AG08396 (cell line): ENCODE results near the gene CEP83.
A peak's percentile ranks its signal among the peaks of the same experiment; 100 is the strongest.

Source experiments
- DNase-seq: peaks from one replicate; pipeline ENCODE4 v3.0.0; 2012; ENCODE audit warnings: low spot score, mixed read lengths

CEP83 gene

DNA sequence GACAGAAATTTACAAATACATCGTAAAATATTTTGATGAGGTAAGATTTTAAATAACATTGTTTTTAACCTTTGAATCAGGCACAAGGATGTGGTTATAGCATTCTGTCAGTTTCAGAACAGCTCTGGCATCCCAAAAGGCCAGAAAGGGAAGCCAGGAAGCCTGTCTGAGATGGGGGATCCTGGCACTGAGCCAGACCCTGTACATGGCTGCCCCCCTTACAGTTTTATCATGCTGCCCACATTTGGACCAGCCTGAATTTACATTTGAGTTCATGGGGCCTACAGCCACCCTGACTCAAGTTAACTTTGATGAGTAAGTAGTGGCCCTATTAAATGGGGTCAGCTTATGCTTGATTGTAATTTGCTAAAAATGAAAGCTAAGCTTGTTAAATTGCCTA lies 155.7 kb downstream of the CEP83 start:
- DNase-seq: no peak

DNA sequence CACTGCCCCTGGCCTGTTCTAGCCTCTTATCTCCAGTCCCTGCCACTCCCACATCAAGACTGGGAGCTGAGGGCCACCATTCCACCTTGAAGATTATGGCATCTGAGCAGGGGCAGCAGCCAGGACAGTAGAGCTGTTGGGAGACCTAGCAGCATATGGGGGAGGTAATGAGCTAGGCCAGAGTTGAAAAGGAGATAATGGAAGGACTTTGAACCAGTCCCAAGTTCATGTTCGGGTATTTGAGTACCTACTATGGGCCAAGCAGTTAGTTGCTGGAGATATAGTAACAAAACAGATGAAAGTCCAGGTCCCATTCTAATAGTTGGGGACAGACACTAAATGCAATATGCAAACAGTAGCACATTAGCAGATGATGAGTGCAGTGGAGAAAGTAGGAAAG lies 159.8 kb downstream of the CEP83 start:
- no peak for DNase-seq

DNA sequence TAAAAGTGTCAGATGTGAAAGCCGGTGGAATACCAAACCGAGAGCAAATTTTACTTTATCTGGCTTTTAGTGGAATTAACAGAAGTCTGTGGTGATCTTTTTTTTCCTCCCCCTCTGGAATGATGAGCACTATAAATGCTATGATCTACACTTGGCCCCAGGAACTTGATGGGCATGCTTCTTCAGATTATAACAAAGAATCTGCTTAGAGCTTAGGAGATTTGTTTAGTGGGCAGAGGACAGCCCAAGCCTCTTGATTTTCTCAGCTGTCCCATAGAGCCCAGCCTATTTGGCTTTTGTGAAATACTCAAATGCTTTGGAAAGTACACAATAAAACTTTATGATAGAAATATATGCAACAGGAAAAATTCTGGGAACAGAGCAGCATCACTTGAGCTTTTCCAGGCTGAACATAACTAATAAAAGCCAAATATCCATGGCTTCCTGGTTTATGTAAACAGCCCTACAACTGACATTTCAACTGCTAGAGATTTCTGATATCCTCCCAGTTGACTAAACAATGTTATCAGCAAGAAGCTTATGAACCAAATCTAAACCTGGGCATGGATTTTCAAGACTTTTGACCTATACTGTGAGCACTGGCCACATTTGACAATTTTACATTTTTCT lies 161.7 kb downstream of the CEP83 start:
- DNase-seq: no peak

DNA sequence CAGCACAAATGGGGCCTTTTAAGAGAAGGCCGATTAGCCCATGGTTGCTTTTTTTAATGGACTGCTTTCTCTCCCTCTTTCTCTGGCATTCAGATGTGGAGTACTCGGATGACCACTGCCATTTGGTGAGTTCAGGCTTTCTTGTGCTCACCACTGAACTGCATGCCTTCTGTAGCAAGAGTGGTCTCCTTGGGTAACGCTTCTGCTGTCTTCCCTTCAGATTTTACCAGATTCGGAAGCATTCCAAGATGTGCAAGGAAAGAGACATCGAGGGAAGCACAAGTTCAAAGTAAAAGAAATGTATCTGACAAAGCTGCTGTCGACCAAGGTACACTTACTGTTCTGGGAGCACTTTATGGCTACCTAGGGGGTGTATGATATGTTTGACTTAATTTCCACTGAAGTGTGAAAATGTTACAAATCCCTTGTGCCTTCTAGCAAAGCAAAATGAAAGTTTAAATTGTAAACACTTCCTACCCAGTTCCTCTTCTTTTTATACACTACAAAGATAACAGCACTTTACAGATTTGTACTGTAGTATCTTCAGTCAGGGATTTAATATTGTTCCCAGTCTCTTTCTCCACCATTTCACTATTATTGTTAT lies 162.5 kb downstream of the CEP83 start:
- DNase-seq: no peak

DNA sequence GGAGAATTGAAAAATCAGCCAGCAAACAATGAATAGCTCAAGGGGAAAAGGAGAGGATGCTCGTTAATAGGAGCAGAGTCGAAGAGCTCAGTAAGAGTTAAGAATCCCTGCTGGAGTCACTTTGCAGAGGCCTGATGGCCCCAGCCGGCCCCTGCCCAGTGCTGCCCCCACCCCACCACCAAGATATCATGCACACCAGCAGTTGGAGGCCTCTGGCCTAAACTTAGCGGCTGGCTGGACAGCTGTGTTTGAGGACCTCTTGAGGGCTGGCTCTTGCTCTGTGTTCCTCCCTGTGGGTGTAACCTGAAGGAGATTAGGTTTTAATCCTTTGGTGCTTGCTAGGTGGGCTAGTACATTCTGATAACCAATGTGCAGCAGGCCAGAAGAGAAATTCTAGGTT lies 169.3 kb downstream of the CEP83 start:
- DNase-seq: no peak

DNA sequence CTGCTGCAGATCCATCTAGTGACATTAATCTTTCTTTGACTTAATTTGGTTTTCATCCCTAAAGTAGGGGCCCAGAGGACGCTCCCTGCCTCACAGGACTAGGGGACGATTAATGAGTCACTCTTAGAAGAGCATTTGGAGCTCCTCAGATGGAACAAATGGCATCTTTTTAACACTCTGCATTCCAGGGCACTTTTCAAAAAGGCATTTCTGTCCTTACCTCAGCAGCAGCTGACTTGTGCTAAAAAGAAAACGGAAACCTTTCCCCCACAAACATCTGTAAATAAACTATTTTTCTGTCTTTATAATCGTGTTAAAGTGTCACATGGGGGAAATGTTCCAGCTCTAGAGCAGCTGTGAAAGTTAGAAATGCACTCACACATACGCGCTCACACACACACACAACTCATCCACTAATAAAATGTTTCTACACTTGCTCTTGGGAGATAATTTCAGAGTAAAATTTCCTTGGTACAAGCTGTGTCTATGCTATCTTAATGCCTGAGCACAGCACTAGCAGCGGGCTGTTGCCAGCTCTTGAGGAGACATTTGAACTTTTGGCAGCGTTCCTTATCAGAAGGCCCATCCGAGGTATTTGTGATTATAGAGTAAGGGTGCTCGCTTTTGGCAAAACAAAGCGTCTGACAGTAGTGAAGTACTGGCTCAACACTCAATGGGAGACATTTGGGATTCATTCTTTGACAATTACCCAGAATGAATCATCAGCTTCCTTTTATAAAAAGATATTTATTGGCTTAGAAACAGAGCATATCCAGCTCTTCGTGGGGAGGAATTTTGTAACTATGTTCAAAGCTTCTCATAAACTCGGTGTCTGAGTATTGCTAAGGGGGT lies 170.0 kb downstream of the CEP83 start:
- DNase-seq: peak; percentile 32

DNA sequence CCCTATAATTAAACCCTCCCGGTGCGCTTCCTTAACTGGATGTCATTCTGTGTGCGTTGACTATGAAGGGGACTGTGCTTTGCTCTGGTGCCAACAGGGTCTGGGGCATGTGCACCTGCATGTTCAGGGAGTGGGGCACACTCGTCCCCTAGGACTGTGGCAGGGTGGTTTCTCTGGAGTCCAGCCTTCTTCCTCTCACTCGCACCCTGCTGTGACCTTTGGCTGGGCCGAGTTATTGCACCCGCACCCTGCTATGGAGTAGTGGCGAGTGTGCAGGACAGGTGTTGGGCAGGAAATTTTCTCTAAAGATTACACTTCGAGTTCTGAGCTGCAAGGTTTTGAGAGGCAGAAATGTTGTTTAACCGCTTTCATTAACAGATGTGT lies 172.4 kb downstream of the CEP83 start:
- no peak for DNase-seq

DNA sequence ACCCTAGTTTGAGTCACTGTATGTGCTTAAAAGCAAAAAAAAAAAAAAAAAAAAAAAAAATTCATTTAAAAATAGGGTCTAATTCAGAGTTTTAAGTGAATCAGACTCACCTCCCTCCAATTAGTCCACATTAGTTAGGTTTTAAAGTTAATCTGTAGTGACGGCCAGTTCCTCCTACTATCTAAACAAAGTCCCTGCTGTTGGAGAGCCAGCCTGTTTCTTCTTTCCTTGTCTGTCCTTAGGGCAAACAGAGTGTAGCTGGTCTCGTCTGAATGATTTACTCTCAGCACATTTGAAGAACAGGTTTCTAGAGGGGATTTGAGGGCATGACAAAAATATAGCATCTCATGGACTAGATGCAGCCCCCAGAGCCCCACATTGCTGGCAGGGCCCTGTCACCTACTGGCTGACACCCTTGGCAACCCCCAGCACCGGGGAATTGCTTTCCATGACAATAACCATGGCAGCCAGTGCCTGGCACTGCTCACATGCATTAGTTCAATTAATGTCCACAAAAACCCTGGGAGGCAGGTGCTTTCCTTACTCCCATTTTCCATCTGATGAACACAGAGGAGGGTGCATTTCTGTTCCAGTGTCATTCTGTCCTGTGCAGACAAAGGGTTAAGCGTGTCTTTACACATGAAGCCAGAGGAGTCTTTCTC lies 173.0 kb downstream of the CEP83 start:
- DNase-seq: no peak

DNA sequence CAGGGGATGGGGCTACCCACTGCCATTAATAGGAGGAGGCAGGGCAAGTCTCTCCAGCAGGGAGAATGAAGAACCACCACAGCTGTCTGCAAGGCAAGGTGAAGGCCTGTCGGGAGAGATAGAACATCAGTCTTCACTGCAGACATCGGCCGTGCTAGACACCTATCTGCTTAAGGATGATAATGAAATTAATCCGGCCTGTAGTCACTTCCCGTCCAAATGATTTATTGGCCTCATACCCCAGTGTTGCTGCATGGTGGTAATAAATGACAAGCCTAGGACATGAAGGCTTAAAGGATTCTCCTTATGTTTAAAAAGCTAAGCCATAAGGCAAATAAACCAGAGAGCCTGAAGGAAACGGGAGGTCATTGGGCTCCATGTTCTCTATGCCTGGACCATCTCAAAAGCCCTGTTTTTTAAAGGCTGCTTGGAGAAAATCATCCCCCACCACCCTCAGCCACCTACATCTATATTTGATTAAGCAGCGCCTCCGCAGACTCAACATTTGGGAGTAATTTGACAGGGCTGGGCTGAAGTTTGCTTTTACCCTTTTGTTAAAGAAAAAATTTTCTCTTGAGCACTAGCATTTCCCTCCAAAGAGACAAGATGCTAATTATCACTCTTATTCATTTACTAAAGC lies 173.6 kb downstream of the CEP83 start:
- DNase-seq: no peak

DNA sequence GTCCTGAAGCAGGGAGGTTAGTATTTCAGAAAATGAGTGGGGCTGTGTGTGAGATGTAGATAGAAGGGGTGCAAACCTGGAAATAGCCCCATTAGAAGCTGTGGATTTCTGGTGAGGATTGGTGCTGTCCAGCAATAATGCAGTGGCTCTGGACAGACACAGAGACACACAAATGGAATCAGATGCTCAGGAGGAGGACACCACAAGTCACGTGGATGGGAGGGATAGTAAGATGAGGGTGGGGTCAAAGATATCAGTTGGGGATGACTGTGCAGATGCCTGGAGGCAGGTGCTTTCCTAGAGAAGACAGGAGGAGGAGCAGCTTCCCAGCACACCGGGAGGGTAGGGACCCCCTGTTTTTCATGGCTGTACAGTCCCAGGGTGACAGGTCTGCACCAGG lies 174.8 kb downstream of the CEP83 start:
- DNase-seq: no peak

DNA sequence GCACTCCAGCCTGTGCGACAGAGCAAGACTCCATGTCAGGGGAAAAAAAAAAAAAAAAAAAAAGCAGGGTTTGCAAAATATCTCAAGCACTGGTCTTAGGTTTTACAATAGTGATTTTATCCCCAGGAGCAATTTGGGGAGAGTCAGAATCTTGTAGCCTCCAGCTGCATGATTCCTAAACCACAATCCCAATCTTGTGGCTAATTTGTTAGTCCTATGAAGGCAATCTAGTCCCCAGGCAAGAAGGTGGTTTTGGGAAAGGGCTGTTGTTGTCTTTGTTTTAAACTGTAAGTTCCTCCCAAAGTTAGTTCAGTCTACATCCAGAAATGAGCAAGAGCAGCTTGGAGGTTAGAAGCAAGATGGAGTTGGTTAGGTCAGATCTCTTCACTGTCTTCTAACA lies 175.6 kb downstream of the CEP83 start:
- no peak for DNase-seq

DNA sequence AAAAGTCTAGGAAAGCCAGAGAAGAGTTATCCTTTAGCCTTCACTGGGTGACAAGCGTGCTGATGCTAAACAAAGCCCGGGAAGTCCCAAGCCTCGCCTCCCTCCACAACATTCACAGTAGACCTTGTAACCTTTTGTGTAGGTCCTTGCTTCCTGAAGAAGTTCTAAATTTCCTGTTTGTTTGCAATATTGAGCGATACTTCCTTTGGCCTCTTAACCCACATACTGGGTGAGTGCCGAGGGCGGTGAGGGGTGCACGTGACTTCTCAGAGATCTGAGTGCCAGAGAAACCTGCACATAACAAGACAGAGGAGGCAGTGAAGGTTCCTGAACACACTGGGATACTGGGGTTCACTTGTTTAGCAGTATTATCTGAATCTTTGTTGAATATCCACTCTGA lies 177.0 kb downstream of the CEP83 start:
- no peak for DNase-seq

DNA sequence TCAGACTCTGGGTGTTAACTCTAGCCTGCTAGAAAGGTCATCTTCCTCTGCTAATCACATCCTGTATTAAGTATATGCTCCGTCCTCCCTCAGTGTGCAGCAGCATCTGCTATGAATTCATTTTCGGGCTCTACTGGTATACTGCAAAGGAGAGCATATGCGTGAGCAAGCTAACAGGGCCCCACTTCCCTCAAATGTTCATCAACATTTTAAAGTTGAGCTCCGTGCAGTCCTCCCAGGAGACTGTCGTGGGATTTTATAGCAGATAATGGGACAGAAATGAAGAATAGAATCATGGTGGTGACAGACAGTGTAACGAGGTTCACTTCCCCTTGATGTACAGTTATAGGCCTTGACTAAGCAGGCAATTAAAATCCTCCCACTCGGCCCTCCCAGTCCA lies 179.6 kb downstream of the CEP83 start:
- DNase-seq: no peak

DNA sequence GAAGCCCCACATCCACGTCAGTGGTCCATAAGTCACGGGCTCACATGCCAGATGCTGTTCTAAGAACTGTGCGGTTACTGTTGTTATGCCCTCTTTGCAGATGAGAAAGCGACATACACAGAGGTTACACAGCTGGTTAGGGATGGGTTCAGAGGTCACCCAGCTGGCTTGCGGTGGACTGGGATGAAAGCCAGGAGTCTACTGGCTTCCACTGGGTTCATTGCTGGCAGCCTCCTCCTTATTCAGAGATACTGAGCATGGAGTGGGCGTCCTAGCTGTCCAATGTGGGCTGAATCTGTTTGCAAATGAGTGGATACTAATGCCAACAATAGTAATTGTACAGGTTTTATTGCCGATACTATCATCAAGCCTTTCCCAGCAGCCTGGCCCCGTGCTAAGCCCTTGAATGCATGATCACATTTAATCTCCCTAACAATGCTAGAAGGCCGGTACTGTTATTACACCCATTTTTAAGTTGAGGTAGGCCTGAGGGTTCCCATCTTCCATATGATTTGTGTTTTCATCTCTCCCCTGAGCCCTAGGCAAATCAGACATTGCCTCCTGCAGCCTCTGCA lies 182.2 kb downstream of the CEP83 start:
- no peak for DNase-seq

DNA sequence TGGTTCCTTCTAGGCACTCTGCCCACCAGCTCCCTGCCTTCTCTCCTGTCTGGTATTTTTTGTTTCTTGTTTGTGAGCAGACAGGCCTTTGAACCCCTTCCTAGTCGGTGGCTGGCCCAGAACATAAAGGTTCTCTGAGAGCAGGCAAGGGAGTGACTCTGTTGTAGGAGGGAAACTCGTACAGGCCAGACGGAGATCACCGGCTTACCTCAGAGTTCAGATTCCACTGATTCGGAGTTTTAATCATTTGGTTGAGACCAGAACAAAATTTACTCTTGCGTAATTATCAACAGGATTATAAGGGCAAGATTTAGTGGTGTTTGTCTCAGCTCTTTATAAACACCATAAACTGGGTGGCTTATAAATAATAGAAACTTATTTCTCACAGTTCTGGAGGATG lies 182.9 kb downstream of the CEP83 start:
- DNase-seq: no peak

DNA sequence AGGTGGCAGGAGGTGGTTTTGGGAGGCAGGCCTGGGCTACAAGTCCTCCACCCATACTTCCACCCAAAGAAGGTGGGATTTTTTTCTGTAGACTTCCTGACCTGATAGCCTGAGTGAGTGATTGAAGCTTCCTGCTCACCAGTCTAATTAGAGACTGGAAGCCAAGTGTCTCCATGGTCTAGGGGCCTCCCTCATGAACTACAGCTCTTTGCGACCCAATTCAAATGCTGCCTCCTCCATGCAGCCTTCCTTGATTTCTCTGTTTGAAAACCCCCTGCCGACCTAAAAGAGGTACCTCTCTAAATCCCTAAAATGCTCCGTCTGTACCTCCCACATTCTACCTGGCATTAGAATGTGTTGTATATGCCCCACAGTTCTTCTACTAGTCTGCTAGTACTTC lies 186.4 kb downstream of the CEP83 start:
- no peak for DNase-seq

DNA sequence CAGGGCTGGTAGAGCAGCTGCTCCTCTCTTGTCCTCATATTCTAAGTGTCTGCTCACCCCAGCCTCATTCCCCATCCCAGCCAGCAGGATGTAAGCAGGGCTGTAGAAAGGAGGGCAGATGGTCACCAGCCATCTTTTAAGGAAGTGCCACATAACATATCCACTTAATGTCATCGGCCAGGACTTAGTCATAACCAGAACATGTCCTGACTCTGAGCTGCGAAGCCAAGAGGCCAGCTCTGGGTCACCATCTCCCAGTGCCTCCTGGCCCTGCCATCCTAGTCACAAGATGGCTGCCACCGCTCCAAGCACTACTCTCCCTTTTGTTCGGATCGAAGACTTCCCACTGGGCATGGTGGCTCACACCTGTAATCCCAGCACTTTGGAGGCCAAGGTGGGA lies 187.4 kb downstream of the CEP83 start:
- no peak for DNase-seq

DNA sequence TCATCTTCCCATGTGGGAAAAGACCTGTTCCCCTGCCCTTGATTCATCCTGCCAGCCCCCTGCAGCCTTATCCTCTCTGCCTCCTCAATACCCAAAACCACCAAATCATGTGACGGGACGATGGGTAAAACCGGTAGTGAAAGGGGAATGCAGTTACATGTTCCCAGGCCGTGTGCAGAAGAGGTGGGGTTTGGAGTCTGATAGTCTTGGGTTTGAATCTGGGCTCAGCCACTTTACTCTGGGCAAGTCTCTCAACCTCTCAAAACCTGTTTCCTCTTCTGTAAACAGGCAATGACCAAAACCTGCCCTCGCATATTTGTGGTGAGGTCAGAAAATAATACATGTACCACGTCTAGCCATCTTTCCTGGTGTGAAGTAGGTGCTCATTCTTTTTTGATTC lies 188.3 kb downstream of the CEP83 start:
- no peak for DNase-seq

DNA sequence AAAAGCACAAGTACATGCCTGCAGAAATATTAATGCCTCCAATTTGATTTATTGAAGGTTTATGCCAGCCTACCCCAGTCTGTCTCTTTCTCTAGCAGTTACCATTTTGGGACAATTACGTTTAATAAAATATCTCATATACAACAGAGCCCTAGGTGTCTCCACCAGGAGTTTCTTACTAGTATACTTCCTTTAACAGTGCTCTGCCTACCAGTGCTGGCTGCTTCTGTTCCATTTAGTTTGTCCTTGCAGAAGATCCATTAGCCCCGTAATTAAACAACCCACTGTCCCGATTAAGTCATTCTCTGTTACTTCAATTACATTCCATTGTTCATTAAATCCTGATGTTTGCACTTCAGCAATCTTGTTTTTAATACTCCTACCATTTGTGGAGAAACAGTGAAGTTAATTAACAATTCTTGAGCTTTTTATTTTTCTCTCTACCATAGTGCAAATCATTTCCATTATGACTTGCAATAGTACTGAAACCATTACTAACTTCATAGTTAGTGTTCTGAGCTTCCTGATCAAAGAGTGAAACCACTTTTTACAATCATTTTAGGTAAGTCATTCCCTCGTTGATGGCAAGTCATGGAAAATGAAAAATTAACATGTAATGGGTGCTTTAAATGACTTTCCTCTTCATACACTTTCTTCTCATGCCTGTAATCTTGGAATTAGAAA lies 190.2 kb downstream of the CEP83 start:
- DNase-seq: no peak

DNA sequence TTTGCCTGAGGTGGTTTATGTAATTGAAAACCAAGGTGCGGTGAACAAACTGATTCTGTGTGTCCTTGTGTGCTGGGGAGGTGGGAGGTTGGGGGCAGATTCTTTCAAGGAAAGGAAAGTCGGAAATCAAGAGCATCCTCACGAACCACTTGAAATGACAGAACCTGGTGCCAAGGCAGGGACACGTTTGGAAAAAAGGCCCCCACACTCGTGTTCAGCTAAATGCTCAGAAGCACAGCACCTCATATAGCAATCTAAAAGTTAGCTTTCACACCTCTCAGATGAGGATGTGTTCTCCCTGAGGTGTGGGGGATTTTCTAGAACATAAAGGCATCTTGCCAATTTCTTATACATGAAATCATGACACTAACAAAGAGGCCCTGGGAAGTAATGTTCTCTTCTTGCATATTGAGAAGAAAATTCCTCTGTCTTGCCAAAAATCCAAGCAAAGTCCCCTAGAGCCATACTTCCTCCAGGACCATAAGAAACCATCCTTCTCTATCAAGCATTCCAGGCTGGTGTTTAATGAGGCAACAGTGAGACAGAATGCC lies 191.7 kb downstream of the CEP83 start:
- no peak for DNase-seq

DNA sequence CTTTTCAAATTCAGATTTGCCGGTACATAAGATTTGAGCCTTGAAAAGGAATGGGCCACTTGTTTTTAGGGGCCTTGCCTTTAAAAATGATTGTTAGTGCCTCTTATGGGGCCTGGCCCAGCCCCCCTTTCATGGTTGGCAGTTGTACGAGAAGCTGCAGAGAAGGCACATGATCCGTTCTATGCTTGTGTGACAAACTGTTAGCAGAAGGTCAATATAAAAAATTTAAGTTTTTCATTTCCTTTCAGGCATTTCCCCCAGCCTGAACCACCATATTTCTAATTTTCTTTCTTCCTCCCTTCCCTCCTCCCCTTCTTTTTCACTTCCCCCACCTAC lies 192.2 kb downstream of the CEP83 start:
- no peak for DNase-seq
